AG09319 (cell line): ENCODE results near the gene NEURL1B.

ENCODE experiments used
- DNase-seq: peaks from one replicate; pipeline ENCODE4 v3.0.0-alpha.2; 2010; ENCODE audit warnings: low read depth; ENCODE audit errors: extremely low read depth
- CTCF ChIP-seq: IDR thresholded peaks from 2 replicates; pipeline ENCODE4 v1.5.1; 2011; ENCODE audit warnings: low read depth, mild to moderate bottlenecking, inconsistent platforms, low read length, moderate library complexity

NEURL1B gene

GRCh38 chr5:172636279-172637050 lies 4.6 kb upstream of the NEURL1B start:
- no peak for TF ChIP-seq CTCF
- no peak for DNase-seq

- no peak for DNase-seq
- no peak for TF ChIP-seq CTCF
Measured at GRCh38 chr5:172637110-172637580, 3.9 kb upstream of the NEURL1B start.

- no peak for DNase-seq
- no peak for TF ChIP-seq CTCF
Measured at GRCh38 chr5:172637740-172638139, 3.3 kb upstream of the NEURL1B start.

- no peak for TF ChIP-seq CTCF
- no peak for DNase-seq
Measured at GRCh38 chr5:172638209-172638768, 2.8 kb upstream of the NEURL1B start.

- TF ChIP-seq CTCF, result no peak
- DNase-seq, result no peak
Measured at GRCh38 chr5:172640139-172640538, 924 bp upstream of the NEURL1B start.

GRCh38 chr5:172641359-172642050 lies 442 bp downstream of the NEURL1B start:
- TF ChIP-seq CTCF, result peak; percentile 8
- no peak for DNase-seq

- no peak for TF ChIP-seq CTCF
- DNase-seq, result no peak
Measured at GRCh38 chr5:172642051-172642409, 967 bp downstream of the NEURL1B start.
